Stimulated activated naive B cell treated with anti-CD40 and anti-IgM and Interleukin-4, amounts not matched to agents 10 μg/mL and 1 μg/mL and 100 μg/mL, for 72 hours (primary cell): ENCODE measurements around the gene CHSY1.

Experiments used
- ATAC-seq, 2 donors: fragments of 150-1000 bp; cut with Tn5 transposase; replicated peaks; 2 replicates each; pipeline ENCODE4 v1.10.0; 2021; ENCODE audit warnings: moderate library complexity in 1 of 2
- DNase-seq: peaks from one replicate; pipeline ENCODE4 v3.0.0; 2021
- H3K27ac Mint-ChIP-seq: one replicate; pipeline ENCODE4 v1.8.0; 2022; ENCODE audit warnings: mild to moderate bottlenecking, mixed read lengths
- H3K27me3 Mint-ChIP-seq, 2 donors: one replicate each; pipeline ENCODE4 v1.8.0; 2022; ENCODE audit warnings: mixed read lengths in 2 of 2
- H3K36me3 Mint-ChIP-seq, 2 donors: one replicate each; pipeline ENCODE4 v1.8.0; 2022; ENCODE audit warnings: mixed read lengths in 2 of 2, mild to moderate bottlenecking in 1 of 2
- H3K4me1 Mint-ChIP-seq, 2 donors: one replicate each; pipeline ENCODE4 v1.8.0; 2022; ENCODE audit warnings: mixed read lengths in 2 of 2, mild to moderate bottlenecking in 1 of 2
- H3K4me3 Mint-ChIP-seq, 2 donors: one replicate each; pipeline ENCODE4 v1.8.0; 2022; ENCODE audit warnings: mild to moderate bottlenecking in 2 of 2, mixed read lengths in 2 of 2, moderate library complexity in 1 of 2
- H3K9me3 Mint-ChIP-seq, 2 donors: one replicate each; pipeline ENCODE4 v1.8.0; 2022; ENCODE audit warnings: mixed read lengths in 2 of 2, mild to moderate bottlenecking in 1 of 2

Gene CHSY1

GRCh38 chr15:101143321-101143720 is 108.5 kb downstream of the CHSY1 start:
- Mint-ChIP-seq H3K4me3 (no peak overlapping the region), H3K27me3 (peaks cover 0 to 4% of the 10 kb centered on the region in 2 donors), H3K36me3 (peaks cover 1 to 5% of the 10 kb centered on the region in 2 donors), H3K9me3 (peaks cover 0 to 4% of the 10 kb centered on the region in 2 donors), H3K4me1 (peaks cover 27 to 39% of the 10 kb centered on the region in 2 donors), H3K27ac (no peak overlapping the region)
- ATAC-seq (no peak), DNase-seq (no peak)

GRCh38 chr15:101142711-101143110 is 109.1 kb downstream of the CHSY1 start:
- no peak for ATAC-seq

GRCh38 chr15:101141926-101142527 is 109.8 kb downstream of the CHSY1 start:
- Mint-ChIP-seq H3K36me3 (peaks cover 1 to 5% of the 10 kb centered on the region in 2 donors), H3K4me1 (peaks cover 28 to 37% of the 10 kb centered on the region in 2 donors), H3K27ac (no peak overlapping the region), H3K27me3 (peaks cover 0 to 4% of the 10 kb centered on the region in 2 donors), H3K9me3 (peaks cover 0 to 4% of the 10 kb centered on the region in 2 donors), H3K4me3 (no peak overlapping the region)
- no peak for DNase-seq
- ATAC-seq, result no peak

More at GRCh38 chr15:101142711-101143110, 109.1 kb downstream of the CHSY1 start:
- Mint-ChIP-seq H3K4me1 (peaks cover 25 to 37% of the 10 kb centered on the region in 2 donors), H3K9me3 (peaks cover 0 to 4% of the 10 kb centered on the region in 2 donors), H3K36me3 (peaks cover 1 to 5% of the 10 kb centered on the region in 2 donors), H3K27ac (no peak overlapping the region), H3K4me3 (no peak overlapping the region), H3K27me3 (peaks cover 0 to 4% of the 10 kb centered on the region in 2 donors)
- no peak for DNase-seq

DNA sequence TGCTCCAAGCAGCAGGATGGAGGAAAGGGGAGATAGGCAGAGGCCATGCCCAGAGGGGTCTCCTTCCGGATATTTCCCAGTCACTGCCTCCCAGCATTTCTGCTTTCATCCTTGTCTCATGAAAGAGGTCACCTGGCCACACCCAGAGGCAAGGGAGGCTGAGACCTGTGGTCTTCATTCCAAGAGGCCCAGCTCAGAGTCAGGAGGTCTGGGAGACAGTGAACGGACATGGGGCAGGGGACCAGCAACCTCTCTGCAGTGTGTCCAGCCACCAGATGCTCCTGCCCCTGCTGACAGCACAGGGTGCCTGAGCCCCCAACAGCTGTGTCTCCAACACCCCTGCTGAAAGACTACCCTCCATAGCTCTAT is 111.2 kb downstream of the CHSY1 start:
- DNase-seq (no peak), ATAC-seq (no peak)
- Mint-ChIP-seq H3K4me3 (no peak overlapping the region), H3K4me1 (peaks cover 36 to 43% of the 10 kb centered on the region in 2 donors), H3K36me3 (peaks cover 0 to 1% of the 10 kb centered on the region in 2 donors), H3K9me3 (peaks cover 0 to 4% of the 10 kb centered on the region in 2 donors), H3K27me3 (peaks cover 0 to 4% of the 10 kb centered on the region in 2 donors), H3K27ac (no peak overlapping the region)

DNA sequence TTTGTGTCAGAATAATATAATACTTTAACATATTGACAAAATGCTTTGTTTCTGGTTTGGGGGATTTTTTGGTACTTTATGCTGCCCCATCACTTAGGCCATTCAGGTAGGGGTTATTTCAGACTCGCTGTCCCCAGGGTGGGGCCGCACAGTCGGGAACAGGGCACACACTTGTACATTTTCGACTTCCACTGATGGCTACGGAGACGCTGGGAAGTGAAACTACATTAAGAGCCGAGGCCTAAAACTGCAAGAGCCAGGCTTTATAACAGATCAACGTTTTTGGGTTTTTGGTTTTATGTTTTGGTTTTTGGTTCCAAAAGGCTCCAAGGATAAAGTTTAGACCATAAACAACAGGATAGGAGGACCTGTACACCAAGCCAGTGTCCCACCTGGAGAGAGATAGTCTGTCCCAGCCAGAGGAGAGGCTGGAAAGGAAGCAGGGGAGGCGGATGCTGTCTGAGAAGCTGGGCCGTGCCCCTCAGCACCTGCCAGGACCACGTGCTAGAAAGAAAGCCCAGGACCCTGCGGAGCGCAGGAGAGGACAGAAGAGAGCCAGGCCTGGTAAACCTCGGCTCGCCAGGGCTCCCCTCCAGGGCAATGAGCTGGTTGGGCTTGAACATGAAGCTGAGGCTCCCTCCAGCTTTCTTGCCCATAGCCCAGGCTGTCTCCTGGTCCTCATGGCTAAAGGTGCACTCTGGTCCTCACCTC is 111.7 kb downstream of the CHSY1 start:
- ATAC-seq, result no peak
- H3K9me3 Mint-ChIP-seq, result peaks cover 0 to 4% of the 10 kb centered on the region in 2 donors
- H3K4me3 Mint-ChIP-seq, result no peak overlapping the region
- H3K27me3 Mint-ChIP-seq, result peaks cover 0 to 4% of the 10 kb centered on the region in 2 donors
- DNase-seq, result no peak
- no peak overlapping the region for H3K27ac Mint-ChIP-seq
- H3K36me3 Mint-ChIP-seq, result peaks cover 1 to 3% of the 10 kb centered on the region in 2 donors
- peaks cover 42 to 48% of the 10 kb centered on the region in 2 donors for H3K4me1 Mint-ChIP-seq

DNA sequence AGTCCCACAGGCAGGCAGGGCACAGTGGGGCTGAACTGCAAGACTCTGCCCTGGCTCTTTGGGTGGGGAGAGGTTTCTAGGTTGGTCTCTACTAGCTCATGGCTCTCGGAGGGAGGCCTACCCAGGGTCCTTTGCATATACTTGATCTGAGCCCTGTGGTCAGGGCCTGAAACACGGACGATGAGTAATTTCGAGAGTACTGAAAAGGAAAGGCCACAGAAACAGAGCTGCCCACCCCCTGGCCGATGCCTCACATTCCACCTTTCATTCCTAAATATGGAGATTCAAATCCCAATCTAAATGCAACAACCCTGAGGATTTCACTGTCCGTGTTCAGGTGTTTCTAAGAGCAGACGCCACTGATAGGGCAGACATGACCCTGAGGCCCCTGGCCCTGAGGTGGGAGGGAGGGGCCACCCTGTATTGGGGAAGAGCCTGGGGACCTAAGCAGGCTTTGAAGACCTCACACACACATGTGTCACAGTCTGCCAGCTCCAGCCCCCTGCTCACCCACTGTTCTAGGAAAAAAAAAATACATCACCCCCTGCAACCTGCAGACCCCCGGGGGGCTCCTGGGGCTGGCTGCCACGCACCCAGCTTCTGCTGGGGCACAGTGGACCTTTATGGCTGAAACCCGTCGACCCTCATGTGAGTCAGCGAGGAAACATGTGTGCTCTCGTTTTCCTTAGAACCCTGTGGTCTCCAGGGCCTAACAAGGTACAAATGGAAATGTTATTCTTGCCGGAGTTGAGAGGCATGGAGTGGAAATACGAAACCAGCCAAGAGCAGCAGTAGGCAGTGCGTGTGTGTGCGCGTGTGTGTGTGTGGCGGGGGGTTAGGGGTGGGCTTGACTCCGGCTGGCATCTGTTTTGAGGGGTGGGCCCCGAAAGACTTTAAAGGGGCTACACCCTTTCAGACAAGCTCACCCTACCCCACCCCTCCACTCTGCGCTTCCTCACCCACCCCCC is 112.7 kb downstream of the CHSY1 start:
- ATAC-seq (no peak), DNase-seq (no peak)
- peaks cover 0 to 2% of the 10 kb centered on the region in 2 donors for H3K9me3 Mint-ChIP-seq
- H3K36me3 Mint-ChIP-seq, result peaks cover 0 to 3% of the 10 kb centered on the region in 2 donors
- peaks cover 42 to 53% of the 10 kb centered on the region in 2 donors for H3K4me1 Mint-ChIP-seq
- peaks cover 0 to 4% of the 10 kb centered on the region in 2 donors for H3K27me3 Mint-ChIP-seq
- peak overlapping the region; percentile 59 for H3K27ac Mint-ChIP-seq
- no peak overlapping the region for H3K4me3 Mint-ChIP-seq

- H3K4me1 Mint-ChIP-seq, result peaks cover 46 to 63% of the 10 kb centered on the region in 2 donors
- H3K36me3 Mint-ChIP-seq, result peaks cover 2 to 7% of the 10 kb centered on the region in 2 donors
- H3K9me3 Mint-ChIP-seq, result peaks cover 0 to 2% of the 10 kb centered on the region in 2 donors
- ATAC-seq (no peak), DNase-seq (no peak)
- no peak overlapping the region for H3K4me3 Mint-ChIP-seq
- no peak overlapping the region for H3K27ac Mint-ChIP-seq
- H3K27me3 Mint-ChIP-seq, result peaks cover 0 to 4% of the 10 kb centered on the region in 2 donors
Measured at GRCh38 chr15:101138086-101138660, 113.7 kb downstream of the CHSY1 start.

DNA sequence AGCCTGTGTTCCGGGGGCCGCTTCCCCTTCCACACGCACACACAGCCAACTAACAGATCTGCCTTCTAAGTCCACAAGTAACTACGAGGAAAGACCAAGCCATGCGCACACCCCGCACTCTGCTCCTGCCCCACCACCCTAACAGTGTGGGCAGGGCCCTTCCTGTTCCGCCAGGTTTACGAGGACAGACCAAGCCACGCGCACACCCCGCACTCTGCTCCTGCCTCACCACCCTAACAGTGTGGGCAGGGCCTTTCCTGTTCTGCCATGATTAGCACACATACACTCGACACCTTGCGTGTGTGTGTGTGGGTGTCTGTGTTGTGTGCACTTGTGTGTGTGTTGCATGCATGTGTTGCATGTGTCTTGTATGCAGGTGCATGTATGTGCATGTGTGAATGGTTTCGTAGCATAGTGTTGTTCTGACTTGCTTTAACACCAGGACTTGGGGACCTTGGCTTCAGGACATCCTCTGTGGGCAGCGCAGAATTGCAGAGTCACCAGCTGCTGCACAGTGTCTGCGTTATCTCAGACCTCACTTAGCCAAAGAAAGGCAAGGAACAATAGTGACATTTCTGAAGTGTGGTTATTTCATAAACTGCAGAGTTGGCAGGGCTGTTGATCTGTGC is 114.4 kb downstream of the CHSY1 start:
- Mint-ChIP-seq H3K9me3 (peaks cover 0 to 2% of the 10 kb centered on the region in 2 donors), H3K27ac (no peak overlapping the region), H3K27me3 (peaks cover 0 to 4% of the 10 kb centered on the region in 2 donors), H3K4me3 (peak overlapping the region in 1 of 2 donors; percentile 1), H3K36me3 (peaks cover 2 to 7% of the 10 kb centered on the region in 2 donors), H3K4me1 (peaks cover 46 to 64% of the 10 kb centered on the region in 2 donors)
- ATAC-seq, result peak; percentile 44 to 47
- no peak for DNase-seq

GRCh38 chr15:101136381-101137268 is 115.2 kb downstream of the CHSY1 start:
- H3K36me3 Mint-ChIP-seq, result peaks cover 2 to 7% of the 10 kb centered on the region in 2 donors
- peak overlapping the region in 1 of 2 donors; percentile 57 for H3K4me3 Mint-ChIP-seq
- ATAC-seq (no peak), DNase-seq (no peak)
- H3K27me3 Mint-ChIP-seq, result peaks cover 0 to 4% of the 10 kb centered on the region in 2 donors
- H3K9me3 Mint-ChIP-seq, result peaks cover 0 to 1% of the 10 kb centered on the region in 2 donors
- peaks cover 47 to 65% of the 10 kb centered on the region in 2 donors for H3K4me1 Mint-ChIP-seq
- peak overlapping the region; percentile 60 for H3K27ac Mint-ChIP-seq

- peaks cover 5 to 7% of the 10 kb centered on the region in 2 donors for H3K9me3 Mint-ChIP-seq
- peaks cover 0 to 4% of the 10 kb centered on the region in 2 donors for H3K27me3 Mint-ChIP-seq
- peaks cover 2 to 11% of the 10 kb centered on the region in 2 donors for H3K36me3 Mint-ChIP-seq
- H3K4me1 Mint-ChIP-seq, result peaks cover 51 to 73% of the 10 kb centered on the region in 2 donors
- H3K4me3 Mint-ChIP-seq, result peak overlapping the region; percentile 42 to 57
- ATAC-seq (peak; percentile 77 to 78), DNase-seq (peak; percentile 55)
- H3K27ac Mint-ChIP-seq, result peak overlapping the region; percentile 65
Measured at GRCh38 chr15:101135532-101136166, 116.2 kb downstream of the CHSY1 start.

- Mint-ChIP-seq H3K9me3 (peaks cover 8 to 12% of the 10 kb centered on the region in 2 donors), H3K27ac (no peak overlapping the region), H3K4me1 (peaks cover 54 to 76% of the 10 kb centered on the region in 2 donors), H3K4me3 (no peak overlapping the region), H3K36me3 (peaks cover 2 to 16% of the 10 kb centered on the region in 2 donors), H3K27me3 (peaks cover 0 to 4% of the 10 kb centered on the region in 2 donors)
- DNase-seq, result no peak
- ATAC-seq, result no peak
Measured at GRCh38 chr15:101134780-101135179, 117.1 kb downstream of the CHSY1 start.

DNA sequence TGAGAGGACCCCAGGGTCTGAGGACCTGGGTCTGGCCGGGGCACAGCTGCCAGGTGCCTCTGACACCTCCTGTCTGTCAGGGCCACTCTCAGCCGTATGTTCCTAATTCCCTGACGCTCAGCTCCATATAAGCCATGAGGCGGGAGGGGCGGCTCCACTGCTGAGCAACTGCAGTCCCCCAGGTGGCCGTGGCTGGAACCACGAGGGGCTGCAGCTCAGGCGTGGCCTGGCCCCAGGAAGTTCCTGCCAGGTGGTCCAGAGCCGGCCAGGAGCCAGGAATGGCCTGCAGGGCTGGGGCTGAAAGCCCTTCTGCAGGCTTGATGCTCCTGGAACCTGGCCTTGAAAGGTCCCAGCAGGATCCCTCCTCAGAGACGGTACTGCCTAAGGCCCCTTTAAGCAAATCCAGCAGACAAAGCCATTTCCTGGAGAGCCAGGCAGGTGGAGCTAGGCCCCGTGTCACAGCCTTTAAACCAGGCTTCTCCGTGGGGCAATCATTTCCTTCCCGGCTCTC is 118.0 kb downstream of the CHSY1 start:
- peak overlapping the region; percentile 84 for H3K27ac Mint-ChIP-seq
- peaks cover 53 to 76% of the 10 kb centered on the region in 2 donors for H3K4me1 Mint-ChIP-seq

More for the DNA sequence above, 118.0 kb downstream of the CHSY1 start:
- H3K27me3 Mint-ChIP-seq, result peaks cover 0 to 4% of the 10 kb centered on the region in 2 donors
- no peak for DNase-seq
- ATAC-seq, result no peak
- H3K9me3 Mint-ChIP-seq, result peaks cover 8 to 12% of the 10 kb centered on the region in 2 donors
- H3K36me3 Mint-ChIP-seq, result peaks cover 2 to 16% of the 10 kb centered on the region in 2 donors
- no peak overlapping the region for H3K4me3 Mint-ChIP-seq
